ENCODE data around the gene ZNF497. TPM values are rescaled to one million over a fixed set of nuclear protein-coding genes. Genes with fewer than 3 reads are reported as not detected.

The ZNF497 gene
- total and polyA plus RNA-seq, 2 of the 8 experiments (the other 6 are each of a cell fraction or from before 2014, with no cell fraction given) = 0.93 to 1.4 TPM

DNA sequence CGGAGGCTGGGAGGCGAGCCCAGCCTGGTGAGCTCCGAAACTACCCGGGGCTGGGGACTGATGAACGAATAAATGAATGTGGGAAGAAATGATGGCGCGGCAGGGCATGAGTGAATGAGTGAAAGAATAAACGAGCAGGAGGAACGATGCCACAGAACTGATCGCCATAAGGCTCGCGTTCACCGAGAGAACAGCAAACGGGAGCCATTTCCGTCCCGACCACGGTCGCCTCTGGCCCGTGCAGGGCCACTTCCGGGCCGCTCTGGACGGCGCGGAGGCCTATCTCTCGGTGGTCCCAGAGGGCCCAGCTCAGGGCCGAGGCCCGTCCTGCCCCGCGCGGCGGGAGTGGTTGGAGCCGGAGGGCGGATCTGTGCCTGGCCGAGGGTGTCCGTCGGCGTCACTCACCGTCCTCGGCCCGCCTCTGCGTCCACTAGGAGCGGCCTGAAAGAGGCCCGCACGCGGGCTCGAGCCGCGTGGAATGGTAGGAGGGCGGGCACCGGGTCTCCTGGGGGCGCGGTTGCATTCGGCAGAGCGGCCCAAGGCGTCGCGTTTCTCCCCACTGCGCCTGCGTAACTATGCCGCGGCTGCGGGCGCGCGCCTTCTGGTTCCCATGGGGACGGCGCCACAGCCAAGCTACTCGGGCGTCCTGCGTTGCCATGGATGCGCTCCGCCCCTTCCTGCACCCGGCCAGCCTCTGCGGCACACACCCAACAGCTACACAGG is at the start of gene ZNF497 (continued):
- TF ChIP-seq RFX5 (IDR thresholded peaks at IDR 0.05; ENCODE audit: borderline replicate concordance, low read depth, low read length) (no peak), SP4 (IDR thresholded peaks at IDR 0.05; ENCODE audit: low read length) (no peak), SIX5 (IDR thresholded peaks at IDR 0.05; ENCODE audit: low read depth, low read length) (no peak), PHF8 (conservative IDR thresholded peaks at IDR 0.05; ENCODE audit: low read depth, low read length) (peak; percentile 91), RBBP5 (IDR thresholded peaks at IDR 0.05; ENCODE audit: borderline replicate concordance, low read depth, low read length) (peak; percentile 94; the same call in 1 of the 2 replicates), SP2 (IDR thresholded peaks at IDR 0.05; ENCODE audit: low read length) (peak; percentile 92), GABPA (IDR thresholded peaks at IDR 0.05; ENCODE audit: borderline replicate concordance, insufficient read depth, low read length) (peak; percentile 89), E2F6 (IDR thresholded peaks at IDR 0.05) (no peak), TBP (IDR thresholded peaks at IDR 0.05; ENCODE audit: low read depth, low read length) (peak; percentile 91), POLR2AphosphoS5 (IDR thresholded peaks at IDR 0.05; ENCODE audit: low read depth, low read length) (peak; percentile 84; the same call in 1 of the 2 replicates), YY1 (IDR thresholded peaks at IDR 0.05; ENCODE audit: low read depth, low read length) (peak; percentile 85; the same call in 1 of the 2 replicates), ATF3 (IDR thresholded peaks at IDR 0.05; ENCODE audit: insufficient read depth, low read depth, low read length) (no peak), EGR1 (IDR thresholded peaks at IDR 0.05; ENCODE audit: borderline replicate concordance, low read depth, low read length) (peak; percentile 54; the same call in 1 of the 2 replicates), ASH2L (IDR thresholded peaks at IDR 0.05; ENCODE audit: low read length) (peak; percentile 73), NRF1 (IDR thresholded peaks at IDR 0.05; ENCODE audit: low read depth, low read length) (peak; percentile 82), MAFK (IDR thresholded peaks at IDR 0.05; ENCODE audit: low read depth, low read length) (no peak), KDM4A (IDR thresholded peaks at IDR 0.05; ENCODE audit: low read depth, low read length, severe bottlenecking) (no peak), TAF1 (IDR thresholded peaks at IDR 0.05; ENCODE audit: low read depth, low read length) (peak; percentile 95), BACH1 (IDR thresholded peaks at IDR 0.05; ENCODE audit: low read length) (peak; percentile 22; the same call in 1 of the 2 replicates), KDM5A (IDR thresholded peaks at IDR 0.05; ENCODE audit: low read length) (peak; percentile 79; the same call in 1 of the 2 replicates)
- TF ChIP-seq, protein P1, sequence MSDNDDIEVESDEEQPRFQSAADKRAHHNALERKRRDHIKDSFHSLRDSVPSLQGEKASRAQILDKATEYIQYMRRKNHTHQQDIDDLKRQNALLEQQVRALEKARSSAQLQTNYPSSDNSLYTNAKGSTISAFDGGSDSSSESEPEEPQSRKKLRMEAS (IDR thresholded peaks at IDR 0.05) = no peak

All from H1 (cell line).